K562 (cell line): ENCODE data around the gene CENPP. TPM values are rescaled to one million over a fixed set of nuclear protein-coding genes. Genes with fewer than 3 reads are reported as not detected.

ENCODE experiments used
- ATAC-seq: fragments of 200-7000 bp; cut with Tn5 transposase; 3 replicates; pipeline ENCODE4 v1.9.1; 2020; ENCODE audit warnings: moderate library complexity
- BruUV-seq: library from RNA; stranded (reverse); fragments of 400-500 nt; replicated peaks from 2 replicates; lab custom pipeline; 2021; lab: Mats Ljungman, UMichigan
- CTCF ChIA-PET: fragments of 300-600 bp; formaldehyde crosslinking; extraction: SDS; loops from one replicate; lab custom pipeline; 2021; ENCODE audit warnings: low intra/inter-chr PET ratio; lab: Yijun Ruan, JAX
- POLR2A ChIA-PET: fragments of 300-600, 350-650 bp; sonication (Branson Sonifier 250); formaldehyde crosslinking; extraction: SDS; loops from one replicate; lab custom pipeline; 2021; ENCODE audit warnings: antibody characterized with exemption, inconsistent platforms; lab: Yijun Ruan, JAX
- DNase-seq, 4 experiments: peaks; one replicate each; pipeline versions ENCODE4 v3.0.0 to v3.0.0-alpha.2; 2011 to 2018; ENCODE audit warnings: low spot score in 3 of 4, mixed read lengths in 3 of 4; ENCODE audit errors: extremely low read depth in 1 of 4
- FAIRE-seq: peaks from 2 replicates; lab custom pipeline; 2011; peaks lifted over from hg19 to GRCh38; lab: Jason Lieb, UNC
- H2AFZ ChIP-seq: 2 replicates; pipeline ENCODE4 v1.6.0; 2011; ENCODE audit warnings: low read depth, low read length, control low read depth, inconsistent platforms
- H3K27ac ChIP-seq: fragments of 200-600 bp; 3 replicates; pipeline ENCODE4 v1.8.0; 2011; ENCODE audit warnings: low read depth, mild to moderate bottlenecking, control low read depth, inconsistent platforms, low read length, moderate library complexity, mixed read lengths; ENCODE audit errors: extremely low read depth
- H3K27me3 ChIP-seq, 2 experiments: fragments of 300-600 bp in 1 of 2; 2 replicates in 1 of 2; 3 replicates in 1 of 2; pipeline versions ENCODE4 v1.6.0 to v1.8.0; 2011; ENCODE audit warnings: inconsistent platforms in 2 of 2, low read length in 2 of 2, mild to moderate bottlenecking in 1 of 2, mixed read lengths in 1 of 2, moderate library complexity in 1 of 2; ENCODE audit not compliant: control insufficient read depth in 2 of 2, insufficient read depth in 2 of 2
- H3K36me3 ChIP-seq: fragments of 300-600 bp; 3 replicates; pipeline ENCODE4 v1.8.0; 2011; ENCODE audit warnings: mild to moderate bottlenecking, low read length, inconsistent platforms; ENCODE audit not compliant: control insufficient read depth, insufficient read depth
- H3K4me1 ChIP-seq, 2 experiments: fragments of 200-600 bp in 1 of 2; replicated peaks in 1 of 2; 2 replicates in 1 of 2; 3 replicates in 1 of 2; pipeline versions ENCODE4 v1.5.1 to v1.8.0; 2011; ENCODE audit warnings: inconsistent platforms in 2 of 2, low read length in 2 of 2, mild to moderate bottlenecking in 1 of 2, mixed read lengths in 1 of 2, moderate library complexity in 1 of 2; ENCODE audit not compliant: control insufficient read depth in 2 of 2, insufficient read depth in 2 of 2
- H3K4me2 ChIP-seq: 2 replicates; pipeline ENCODE4 v1.6.1; 2011; ENCODE audit warnings: low read length, control low read depth, inconsistent platforms, mixed read lengths; ENCODE audit not compliant: insufficient read depth
- H3K4me3 ChIP-seq: fragments of 200-600 bp; sonication (generic), shearing (Covaris generic); 2 replicates; pipeline ENCODE4 v1.5.1; 2016; ENCODE audit warnings: control low read depth, inconsistent platforms
- H3K79me2 ChIP-seq: fragments of 200-600 bp; 3 replicates; pipeline ENCODE4 v1.8.0; 2011; ENCODE audit warnings: low read length, inconsistent platforms; ENCODE audit not compliant: control insufficient read depth, insufficient read depth
- H3K9ac ChIP-seq, 2 experiments: 2 replicates each; pipeline versions ENCODE4 v1.6.0 to v1.6.1; 2011; ENCODE audit warnings: low read depth in 2 of 2, low read length in 2 of 2, control low read depth in 1 of 2, inconsistent platforms in 1 of 2, mild to moderate bottlenecking in 1 of 2, mixed read lengths in 1 of 2; ENCODE audit not compliant: insufficient read depth in 1 of 2
- H3K9me1 ChIP-seq: one replicate; pipeline ENCODE4 v1.6.0; 2011; ENCODE audit warnings: inconsistent platforms, mild to moderate bottlenecking, low read length, moderate library complexity; ENCODE audit not compliant: control insufficient read depth, insufficient read depth
- H3K9me3 ChIP-seq: replicated peaks from 2 replicates; pipeline ENCODE4 v1.5.1; 2011; ENCODE audit warnings: low read depth, low read length, inconsistent platforms; ENCODE audit not compliant: control insufficient read depth, insufficient read depth
- H4K20me1 ChIP-seq: replicated peaks from 2 replicates; pipeline ENCODE4 v1.6.1; 2011; ENCODE audit warnings: low read length, inconsistent platforms, mixed read lengths; ENCODE audit not compliant: control insufficient read depth, insufficient read depth
- CBFA2T2 ChIP-seq: fragments of 450-650 bp; conservative IDR thresholded peaks from 2 replicates; pipeline ENCODE4 v1.6.1; 2017; ENCODE audit warnings: mild to moderate bottlenecking
- CSDE1 ChIP-seq, 2 experiments: fragments of 450-650 bp; IDR thresholded peaks; 2 replicates each; pipeline ENCODE4 v1.6.1; 2016; ENCODE audit warnings: mild to moderate bottlenecking in 1 of 2
- HMBOX1 ChIP-seq: sonication (generic); IDR thresholded peaks from 2 replicates; pipeline ENCODE4 v1.6.1; 2016
- KAT8 ChIP-seq: fragments of 450-650 bp; IDR thresholded peaks from 2 replicates; pipeline ENCODE4 v1.6.1; 2016; ENCODE audit warnings: low read depth, mild to moderate bottlenecking
- MNT ChIP-seq, 2 experiments: fragments of 450-650 bp; conservative IDR thresholded peaks; 2 replicates each; pipeline ENCODE4 v1.6.1; 2017; ENCODE audit warnings: mild to moderate bottlenecking in 2 of 2, moderate library complexity in 2 of 2
- MYBL2 ChIP-seq, 2 experiments: fragments of 450-650 bp in 1 of 2; sonication (generic) in 1 of 2; formaldehyde crosslinking in 1 of 2; IDR thresholded peaks; 2 replicates each; pipeline versions ENCODE4 v1.6.1 to v1.8.1; 2017 to 2022; ENCODE audit warnings: borderline replicate concordance in 1 of 2, inconsistent platforms in 1 of 2, low read depth in 1 of 2, mild to moderate bottlenecking in 1 of 2, missing genetic modification reagents in 1 of 2, moderate library complexity in 1 of 2
- RCOR1 ChIP-seq, 2 experiments: IDR thresholded peaks; 2 replicates each; pipeline ENCODE4 v1.6.1; 2012; ENCODE audit warnings: low read depth in 2 of 2, low read length in 2 of 2, borderline replicate concordance in 1 of 2, improper control_type of control experiment in 1 of 2
- SLC30A9 ChIP-seq: fragments of 250-450 bp; sonication (Bioruptor Pico); IDR thresholded peaks from 2 replicates; pipeline ENCODE4 v1.8.0; 2022; ENCODE audit warnings: mild to moderate bottlenecking, moderate library complexity
- SMARCA4 ChIP-seq: fragments of 450-650 bp; IDR thresholded peaks from 2 replicates; pipeline ENCODE4 v1.6.1; 2016
- SOX6 ChIP-seq: fragments of 450-650 bp; IDR thresholded peaks from 2 replicates; pipeline ENCODE4 v1.6.1; 2014; ENCODE audit warnings: mild to moderate bottlenecking
- TEAD4 ChIP-seq, 2 experiments: sonication (generic) in 1 of 2; formaldehyde crosslinking in 1 of 2; IDR thresholded peaks; 2 replicates each; pipeline versions ENCODE4 v1.6.1 to v1.8.0; 2012 to 2022; ENCODE audit warnings: borderline replicate concordance in 1 of 2, inconsistent platforms in 1 of 2, low read length in 1 of 2, mild to moderate bottlenecking in 1 of 2, missing genetic modification reagents in 1 of 2
- UBTF ChIP-seq, 2 experiments: IDR thresholded peaks; 2 replicates each; pipeline ENCODE4 v1.6.1; 2012; ENCODE audit warnings: improper control_type of control experiment in 2 of 2, low read depth in 2 of 2, low read length in 2 of 2, borderline replicate concordance in 1 of 2
- WGBS: fragments of 100-300 bp; shearing (Covaris generic); methylation state at CpG from one replicate; pipeline ENCODE4 v1.1.6; 2016; ENCODE audit warnings: low coverage, mixed read lengths; ENCODE audit not compliant: insufficient coverage; ENCODE audit errors: missing lambda C conversion rate; 5-methylcytosine and 5-hydroxymethylcytosine counted together
- in situ Hi-C: fragments of 300-500 bp; cut with MboI; formaldehyde crosslinking; loops from 4 replicates; pipeline ENCODE4 v1.15.0; 2018; ENCODE audit warnings: inconsistent platforms, mixed read lengths
- intact Hi-C: fragments of 100-400 bp; cut with micrococcal nuclease; formaldehyde crosslinking; loops from 2 replicates; pipeline ENCODE4 v1.14.2; 2022
- polyA plus RNA-seq, 8 experiments: library from polyadenylated mRNA; depleted of rRNA in 4 of 8; stranded (reverse) in 5 of 8; unstranded in 3 of 8; fragments of >200 nt; fragmentation: Nextera tagmentation in 2 of 8; fragmentation: Illumina TruSeq in 1 of 8; extraction: Ambion mirVana in 2 of 8; extraction: Trizol in 1 of 8; gene quantifications; 2 replicates each; pipeline versions ENCODE4 v1.2.1 to v1.2.3, GENCODE V29; 2011 to 2014; ENCODE audit warnings: inconsistent platforms in 1 of 8, missing spikeins in 1 of 8
- total RNA-seq, 7 experiments: library from RNA; depleted of rRNA in 6 of 7; stranded (reverse); fragments of >200 nt in 6 of 7; fragmentation: Illumina TruSeq in 2 of 7; extraction: Trizol in 2 of 7; gene quantifications; 2 replicates each; pipeline versions ENCODE4 v1.2.1 to v1.2.3, GENCODE V29; 2011 to 2021; ENCODE audit warnings: low replicate concordance in 1 of 7

CENPP gene
- total and polyA plus RNA-seq, 9 of the 15 experiments (the other 6 are each of a cell fraction or from before 2014, with no cell fraction given): 8.0 to 28.5 (median 17.9) TPM

- no peak for TF ChIP-seq KAT8
- TF ChIP-seq CBFA2T2: 0 out of 2 replicates have a peak, but pooled peaks have one; percentile 6
- TF ChIP-seq SMARCA4: no peak
- TF ChIP-seq, all 486 proteins: peak for 7
Observed at GRCh38 chr9:92520837-92521236, 195.1 kb downstream of the CENPP start (continued).

GRCh38 chr9:92522983-92523970 is 197.5 kb downstream of the CENPP start:
- no peaks in the 10 kb centered on the region for H3K36me3 ChIP-seq
- BruUV-seq: no TSS peak
- H3K79me2 ChIP-seq: no peaks in the 10 kb centered on the region
- ChIA-PET CTCF (no interaction called here), POLR2A (interaction anchor here (0.5 to 1.3 kb wide), 3 partner anchors 35 to 227 kb away, joined by 3 read pairs; no protein-coding TSS in a partner anchor)
- intact Hi-C loops: no loop called here
- FAIRE-seq (peak; percentile 23), ATAC-seq (peak; percentile 85), DNase-seq (peak in 1 of 4 experiments; percentile 79)
- in situ Hi-C loops: no loop called here
- WGBS: 3% methylated on average over 10 of the region's 10 CpGs
- H3K9me1 ChIP-seq: no peaks in the 10 kb centered on the region
- peak overlapping the region; percentile 86 for H2AFZ ChIP-seq
- peak overlapping the region; percentile 47 for H3K27ac ChIP-seq
- H3K4me3 ChIP-seq: peak overlapping the region; percentile 16; the same call in 1 of the 2 replicates
- H3K27me3 ChIP-seq: no peaks in the 10 kb centered on the region
- peak overlapping the region; percentile 79 for H3K4me2 ChIP-seq
- H3K4me1 ChIP-seq: peaks cover 3 to 18% of the 10 kb centered on the region in 2 experiments; a peak in 4 of 5 replicates
- H3K9ac ChIP-seq: peak overlapping the region in 1 of 2 experiments; percentile 18; a peak in 2 of 4 replicates
- no peaks in the 10 kb centered on the region for H4K20me1 ChIP-seq
- no peaks in the 10 kb centered on the region for H3K9me3 ChIP-seq
- TF ChIP-seq SOX6: peak; percentile 47; the same call in 1 of the 2 replicates
- no peak for TF ChIP-seq SLC30A9 (CRISPR knock-in tag)
- TF ChIP-seq CSDE1 (IDR thresholded peaks at IDR 0.05): no peak
- TF ChIP-seq RCOR1 (IDR thresholded peaks at IDR 0.05; ENCODE audit: borderline replicate concordance in 1 of 2, low read depth in 2 of 2, low read length in 2 of 2): peak in 1 of 2 experiments; percentile 38; a peak in 1 of 4 replicates
- TF ChIP-seq HMBOX1: peak; percentile 94
- TF ChIP-seq MYBL2 (IDR thresholded peaks at IDR 0.05; ENCODE audit: low read depth): no peak
- TF ChIP-seq MYBL2 (CRISPR knock-in tag; IDR thresholded peaks at IDR 0.05; ENCODE audit: borderline replicate concordance): no peak
- peak; percentile 37; the same call in 1 of the 2 replicates for TF ChIP-seq TEAD4 (IDR thresholded peaks at IDR 0.05; ENCODE audit: low read length)
- TF ChIP-seq TEAD4 (CRISPR knock-in tag; IDR thresholded peaks at IDR 0.05; ENCODE audit: borderline replicate concordance): no peak
- TF ChIP-seq UBTF (IDR thresholded peaks at IDR 0.05; ENCODE audit: borderline replicate concordance in 1 of 2, low read depth in 2 of 2, low read length in 2 of 2): 0 out of 4 replicates have a peak, but pooled peaks of 1 of the 2 experiments have one; percentile 33
- 0 out of 4 replicates have a peak, but pooled peaks of 1 of the 2 experiments have one; percentile 24 for TF ChIP-seq MNT (conservative IDR thresholded peaks at IDR 0.05)
